ENCODE data around the gene TMEM150A.
"Not testable (repeated sequence)": the region's sequence is repeated elsewhere in the genome, so short reads cannot be mapped to it uniquely, and the experiment has no call there.

TMEM150A gene

DNA sequence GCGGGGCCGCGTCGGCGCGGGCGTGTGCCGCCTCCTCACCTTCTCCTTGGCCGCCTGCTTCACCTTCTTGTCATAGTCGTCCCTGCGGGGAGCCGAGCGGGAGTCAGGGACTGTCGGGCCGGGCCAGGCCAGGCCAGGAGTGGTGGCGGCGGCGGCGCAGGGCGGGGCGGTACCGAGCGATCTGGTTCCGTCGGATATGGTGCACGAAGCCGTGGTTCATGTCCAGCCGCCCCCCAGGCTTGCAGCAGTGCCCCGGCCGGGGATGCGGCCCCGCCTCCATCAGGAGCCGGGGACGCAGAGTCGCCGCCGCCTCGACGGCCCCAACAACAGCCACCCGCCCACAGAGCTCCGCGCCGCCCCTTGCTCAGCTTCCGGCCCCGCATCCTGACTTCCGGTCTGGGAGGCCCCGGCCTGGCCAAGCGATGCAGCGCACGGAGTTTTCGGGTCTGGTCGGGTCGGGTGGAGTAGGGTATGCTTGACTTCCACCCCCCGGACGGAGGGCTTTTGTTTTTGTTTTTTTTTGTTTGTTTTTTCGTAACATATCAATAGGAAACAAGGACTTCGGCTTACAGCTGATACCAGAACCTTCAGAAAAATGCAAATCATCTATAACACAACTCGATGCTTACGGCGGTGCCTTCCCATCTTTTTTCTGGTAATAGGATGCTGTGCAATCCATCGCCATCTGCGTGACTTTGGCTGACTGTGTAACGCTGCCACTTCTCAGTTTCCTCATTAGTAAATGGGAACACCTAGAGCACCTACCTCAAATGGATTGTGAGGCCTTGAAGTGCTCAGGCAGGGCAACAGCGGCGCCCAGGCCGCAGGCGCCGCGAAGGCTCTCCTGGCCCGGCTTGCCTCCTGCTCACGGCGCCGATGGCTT is 9.4 kb upstream of the TMEM150A start, which contains the start of gene C2orf68:
TSS of gene C2orf68 (minus strand) at position 362 of the 883 bp plus-strand sequence. CDS start at position 280, 82 bp downstream.
- DNase-seq = peak; percentile 95

DNA sequence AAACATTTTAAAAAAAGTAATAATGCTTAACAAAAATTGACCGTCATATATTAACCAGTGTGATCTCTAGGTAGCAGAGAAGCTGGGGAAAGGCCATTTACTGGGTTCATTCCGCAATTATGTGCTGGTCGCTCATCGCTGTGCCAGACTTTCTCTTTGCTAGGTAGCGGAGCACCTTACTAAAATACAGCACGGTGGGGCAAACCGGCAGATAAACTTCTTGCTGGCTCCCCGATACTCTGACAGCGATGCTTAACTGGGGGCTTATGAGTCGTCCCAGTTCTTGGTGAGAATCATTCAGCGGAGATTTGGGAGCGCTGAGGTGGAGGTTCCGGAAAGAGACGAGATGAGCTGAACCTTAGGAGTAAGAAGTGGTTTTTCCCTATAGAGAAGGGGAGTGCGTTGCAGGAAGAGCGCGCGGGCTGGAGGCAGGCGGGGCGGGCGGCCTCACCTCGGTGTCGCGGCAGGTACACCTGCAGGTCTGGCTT is 8.8 kb upstream of the TMEM150A start:
- DNase-seq = no peak

DNA sequence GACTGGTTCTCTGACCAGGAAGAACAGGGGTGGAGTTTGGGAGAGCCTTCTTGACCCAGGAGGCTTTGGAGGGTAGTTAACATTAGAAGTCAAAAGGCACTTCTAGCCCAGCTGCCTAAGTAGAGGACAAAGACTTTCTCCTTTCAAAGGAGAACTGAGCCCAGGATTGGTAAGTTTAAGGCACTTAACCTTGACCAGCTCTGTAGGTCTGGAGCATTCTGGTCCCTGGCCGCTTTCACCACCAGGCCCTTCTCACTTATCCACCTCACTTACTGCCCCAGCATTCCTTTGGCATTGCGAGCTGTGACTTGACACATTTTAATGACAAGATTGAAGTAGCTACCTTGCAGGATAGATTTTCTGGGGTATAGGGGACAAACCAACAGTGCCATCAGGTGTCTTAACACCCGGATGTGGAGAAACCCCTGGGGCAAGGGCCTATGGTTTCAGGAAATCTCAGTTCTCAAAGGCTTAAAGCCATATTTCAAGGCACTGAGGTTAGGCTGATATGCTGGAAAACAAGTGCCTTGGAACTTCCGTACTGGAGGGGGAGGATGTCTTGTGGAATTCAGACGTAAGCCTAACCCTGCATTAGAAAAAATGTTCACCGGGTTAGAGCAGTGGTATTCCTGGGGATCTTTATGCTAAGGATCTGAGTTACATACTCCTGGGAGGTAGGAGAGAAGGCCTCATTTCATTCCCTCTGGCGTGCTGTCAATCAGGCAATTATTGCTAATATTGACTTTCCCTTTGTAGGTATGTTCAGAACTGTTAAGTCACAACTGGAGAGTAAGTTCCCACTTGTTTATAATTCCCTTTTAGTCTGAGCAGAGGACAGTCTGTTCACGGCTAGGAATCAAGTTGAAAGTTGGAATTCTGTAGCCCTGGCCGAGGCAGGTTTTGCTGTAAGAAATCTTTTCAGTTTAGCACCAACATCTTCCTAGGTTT is 5.0 kb upstream of the TMEM150A start:
- DNase-seq = no peak

GRCh38 chr2:85606116-85606455 is 3.6 kb upstream of the TMEM150A start:
- no peak for DNase-seq

DNA sequence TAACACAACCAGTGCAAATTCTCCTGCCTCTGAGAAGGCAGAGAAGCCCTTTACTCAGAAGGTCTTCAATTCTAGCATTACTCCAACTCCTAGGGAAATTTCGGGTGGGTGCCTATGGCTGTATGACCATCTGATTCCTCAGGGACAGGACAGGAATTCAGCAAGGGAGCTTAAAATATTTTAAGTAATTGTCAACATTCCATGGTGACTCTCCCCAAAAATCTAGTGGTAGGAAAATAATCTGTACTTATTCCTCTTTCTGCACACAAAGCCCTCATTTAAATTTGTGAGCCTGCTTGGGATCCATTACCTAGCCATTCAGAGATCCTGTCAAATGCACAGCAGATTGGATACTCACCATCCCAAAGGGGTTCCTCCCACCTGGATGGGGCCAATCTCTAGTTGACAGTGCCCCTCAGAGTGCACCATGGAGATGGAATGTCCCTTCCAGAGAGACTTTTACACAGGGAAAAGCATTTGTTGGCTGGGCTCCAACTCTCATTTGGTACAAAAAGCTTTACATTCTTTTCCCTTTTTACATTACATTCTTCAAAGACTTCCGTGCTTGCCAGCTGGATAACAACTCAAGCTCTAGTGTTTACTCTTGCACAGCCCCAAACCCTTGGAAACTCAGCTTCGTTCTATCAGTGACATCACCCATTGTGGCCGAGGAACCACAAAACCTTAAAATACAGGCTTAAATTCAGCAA is 3.1 kb upstream of the TMEM150A start:
- no peak for DNase-seq

GRCh38 chr2:85604568-85605339 is 2.3 kb upstream of the TMEM150A start:
- DNase-seq = no peak

DNA sequence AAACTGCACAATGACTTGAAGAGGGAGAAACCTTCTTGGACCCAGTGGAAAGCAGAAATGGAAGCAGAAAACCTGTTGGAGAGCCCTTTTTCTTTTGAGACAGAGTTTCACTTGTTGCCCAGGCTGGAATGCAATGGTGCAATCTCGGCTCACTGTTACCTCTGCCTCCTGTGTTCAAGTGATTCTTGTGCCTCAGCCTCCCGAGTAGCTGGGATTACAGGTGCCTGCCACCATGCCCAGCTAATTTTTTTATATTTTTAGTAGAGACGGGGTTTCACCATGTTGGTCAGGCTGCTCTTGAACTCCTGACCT is 1.6 kb upstream of the TMEM150A start:
- not testable (repeated sequence) for DNase-seq

DNA sequence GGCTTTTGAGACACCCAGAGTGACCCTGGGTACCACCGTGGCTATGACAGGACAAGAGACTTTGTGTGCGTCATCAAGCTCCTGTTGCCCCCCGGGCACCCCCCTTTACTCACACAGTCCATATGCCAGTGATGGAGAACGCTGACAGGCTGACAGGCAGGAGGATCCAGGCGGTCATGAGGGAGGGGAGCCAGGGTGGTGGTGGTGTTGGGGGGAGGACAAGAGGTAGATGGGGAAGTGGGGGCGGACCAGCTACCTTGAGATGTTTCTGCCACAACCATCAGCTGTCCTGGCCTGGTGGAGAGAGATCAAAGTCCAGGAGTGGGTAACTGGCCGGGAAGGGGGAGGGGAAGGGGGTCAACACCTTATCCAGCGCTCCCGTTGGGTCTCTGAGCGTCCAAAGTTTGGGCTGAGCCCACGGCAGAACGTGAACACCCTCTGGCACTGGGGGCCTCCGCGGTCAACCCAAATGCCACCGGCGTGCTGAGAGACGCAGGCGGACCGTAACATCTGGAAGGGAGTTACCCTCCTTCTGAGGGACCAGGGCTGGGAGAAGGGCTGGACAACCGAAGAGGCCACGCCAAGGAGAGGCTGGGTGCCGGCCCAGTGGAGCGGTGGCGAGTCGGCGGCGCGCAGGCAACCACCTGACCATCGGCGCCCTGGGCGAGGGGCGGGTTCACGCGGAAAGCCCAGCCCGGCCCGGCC is 575 bp downstream of the TMEM150A start:
- DNase-seq = peak; percentile 68

- DNase-seq = no peak
Observed at GRCh38 chr2:85600951-85601770, 1.3 kb downstream of the TMEM150A start.

GRCh38 chr2:85600235-85600575 is 2.3 kb downstream of the TMEM150A start:
- no peak for DNase-seq

DNA sequence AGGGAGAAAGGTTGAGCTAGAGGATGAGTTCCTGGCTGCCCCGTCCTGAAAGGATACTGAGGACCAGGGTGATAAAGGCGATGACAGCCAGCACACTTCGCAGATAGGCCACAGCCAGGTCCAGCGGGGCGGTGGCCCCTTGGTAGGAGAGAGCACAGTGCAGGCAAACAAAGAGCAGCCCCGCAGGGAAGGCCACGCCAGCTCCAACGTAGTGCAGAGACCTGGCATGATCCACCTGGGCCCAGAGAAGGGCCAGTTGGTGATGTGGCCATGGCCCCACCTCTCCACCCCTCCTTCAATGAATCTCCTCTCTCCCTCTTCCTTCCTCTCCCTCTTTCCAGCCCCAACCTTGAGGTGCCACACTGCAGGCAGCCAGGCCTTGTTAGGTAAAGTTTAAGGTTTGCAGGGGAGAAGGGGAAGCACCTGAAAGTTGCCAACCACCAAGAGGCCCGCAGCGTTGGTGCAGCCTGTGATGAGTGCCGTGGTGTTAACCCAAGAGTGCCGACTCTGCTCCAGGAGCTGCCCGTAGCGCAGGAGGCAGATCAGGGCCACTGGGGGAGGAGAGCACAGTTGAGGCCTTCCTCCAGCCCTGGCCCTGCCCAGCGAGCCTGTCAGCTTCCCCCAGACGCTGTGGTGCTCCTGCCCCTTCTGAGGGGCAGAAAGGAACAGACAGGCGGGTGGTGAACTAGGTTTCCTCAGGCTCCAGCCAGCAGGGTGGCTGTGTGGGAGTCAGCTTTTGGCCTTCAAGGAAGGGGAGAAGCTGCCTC is 2.8 kb downstream of the TMEM150A start:
- no peak for DNase-seq

DNA sequence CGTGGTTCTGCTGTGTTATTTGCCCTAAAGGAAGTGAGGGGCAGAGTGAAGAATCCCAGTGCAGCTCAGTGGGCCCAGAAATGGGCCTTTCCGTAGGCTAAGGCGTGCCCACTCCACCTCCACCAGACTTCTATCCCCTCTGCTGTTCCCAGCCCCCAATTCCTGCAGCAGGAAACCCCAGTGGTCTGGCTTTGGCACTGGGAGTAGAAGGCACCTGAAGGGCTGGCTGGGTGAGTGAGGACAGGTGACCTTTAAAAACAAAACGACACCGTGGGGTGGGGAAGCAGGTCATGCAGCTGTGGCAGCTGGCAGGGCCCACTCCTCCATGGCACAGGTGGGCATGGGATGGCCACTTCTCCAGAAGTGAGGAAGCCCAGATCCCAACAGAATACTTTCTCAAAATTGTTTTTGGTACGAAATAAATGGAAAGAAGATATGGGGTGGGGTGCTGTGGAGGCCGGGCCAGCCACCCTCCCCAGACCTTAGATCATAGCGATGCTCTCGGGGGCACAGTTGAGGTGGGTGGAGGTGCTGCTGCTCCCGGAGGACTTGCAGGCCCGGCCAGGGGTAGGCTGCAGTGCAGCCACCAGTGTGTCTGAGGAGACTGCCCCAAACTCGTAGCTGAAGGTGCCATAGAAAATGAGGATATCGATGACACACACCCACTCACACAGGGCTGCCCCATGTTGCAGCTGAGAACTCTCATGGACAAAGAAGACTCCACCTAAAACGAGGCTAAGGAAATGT is 3.7 kb downstream of the TMEM150A start:
- no peak for DNase-seq

DNA sequence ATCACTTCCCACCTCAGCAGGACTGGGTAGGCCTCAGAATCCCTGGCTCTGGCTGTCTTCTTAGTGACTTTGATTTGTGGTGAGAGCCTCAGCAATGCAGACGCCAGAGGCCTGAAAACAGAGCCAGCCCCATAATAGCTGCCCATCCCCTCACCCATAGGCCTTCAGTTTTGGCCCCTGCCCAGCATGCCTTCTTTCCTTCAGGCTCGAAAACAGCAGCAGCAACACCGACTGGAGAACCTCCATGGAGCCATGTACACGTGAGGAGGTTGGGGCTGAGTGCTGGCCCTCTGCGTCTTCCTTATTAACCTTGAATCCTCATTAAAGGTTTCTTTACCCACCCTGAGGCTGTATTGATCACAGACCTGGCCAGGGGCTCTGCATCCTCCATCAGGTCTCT is 5.3 kb downstream of the TMEM150A start:
- DNase-seq = no peak

- no peak for DNase-seq
Observed at GRCh38 chr2:85596486-85597143, 5.9 kb downstream of the TMEM150A start.

GRCh38 chr2:85596026-85596333 is 6.5 kb downstream of the TMEM150A start:
- no peak for DNase-seq

- peak; percentile 98 for DNase-seq
Observed at GRCh38 chr2:85595301-85596025, 7.0 kb downstream of the TMEM150A start, which contains the start of gene RNF181. Gene RNF181 (plus strand): TSS chr2:85595745. CDS start chr2:85595764, 19 bp downstream.

DNA sequence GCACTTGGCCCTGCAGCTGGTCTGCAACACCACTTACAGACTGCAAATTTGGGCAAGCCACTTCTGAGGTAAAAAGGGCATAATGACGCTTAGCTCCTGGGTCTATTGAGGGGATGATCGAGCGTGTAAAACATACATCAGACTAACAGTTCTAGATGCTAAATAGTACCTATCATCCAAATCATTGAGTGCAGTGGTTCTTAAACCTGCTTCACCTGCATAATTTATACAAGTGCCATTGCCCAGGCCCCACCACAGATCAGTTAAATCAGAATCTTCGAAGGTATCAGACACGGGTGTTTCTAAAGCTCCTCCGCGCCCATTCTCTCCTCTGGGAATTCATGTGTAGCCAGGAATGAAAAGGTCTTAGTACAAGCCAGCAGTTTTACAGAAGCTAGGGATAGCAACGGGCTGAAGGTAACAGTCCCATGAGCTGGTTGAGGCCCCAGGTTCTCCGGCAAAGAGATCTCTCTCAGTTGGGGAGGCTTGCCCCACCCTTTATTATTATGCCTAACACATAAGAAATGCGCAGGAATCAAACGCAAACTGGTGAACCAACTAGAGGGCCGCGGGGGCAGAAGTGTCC is 7.7 kb downstream of the TMEM150A start:
- no peak for DNase-seq

DNA sequence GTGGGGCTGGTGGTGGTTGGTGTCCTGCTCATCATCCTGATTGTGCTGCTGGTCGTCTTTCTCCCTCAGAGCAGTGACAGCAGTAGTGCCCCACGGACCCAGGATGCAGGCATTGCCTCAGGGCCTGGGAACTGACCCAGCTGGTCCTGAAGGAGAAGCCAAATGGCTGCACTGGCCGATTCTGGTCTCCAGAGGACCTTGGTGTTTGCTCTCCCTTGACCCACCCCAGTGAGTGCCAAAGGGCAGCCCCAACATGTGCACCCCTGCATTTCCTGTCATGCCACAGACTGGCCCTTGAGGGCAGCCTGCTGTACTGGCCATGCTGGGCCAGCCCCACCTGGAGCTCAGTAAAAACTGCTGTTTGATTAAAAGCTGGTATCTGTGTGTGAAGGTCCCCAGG is 9.5 kb downstream of the TMEM150A start:
- no peak for DNase-seq
